ENCODE measurements around the gene NAA35. TPM values are rescaled to one million over a fixed set of nuclear protein-coding genes. Genes with fewer than 3 reads are reported as not detected.

Gene NAA35
- total RNA-seq, result 17.9 TPM
- long read RNA-seq, partial matches to known transcripts, result 0 of 27 reads
- long read RNA-seq, other reads (novel, unspliced or antisense), result 25 of 27 reads

GRCh38 chr9:85940832-85941621 lies at the start of gene NAA35:
TSS of gene NAA35 (plus strand) at chr9:85941146. CDS start at chr9:85942160, 1,014 bp downstream.
- peak; percentile 98 for DNase-seq
- peaks cover 46% of the 10 kb centered on the region for H3K4me1 ChIP-seq
- H3K36me3 ChIP-seq, result peaks cover 26% of the 10 kb centered on the region
- H3K4me3 ChIP-seq, result peak within 1 kb of the TSS; percentile 82
- TF ChIP-seq CTCF (IDR thresholded peaks at IDR 0.05; ENCODE audit: borderline replicate concordance), result no peak
- H3K27me3 ChIP-seq (ENCODE audit: low read depth), result no peaks in the 10 kb centered on the region
- H3K27ac ChIP-seq (replicated peaks), result peak within 1 kb of the TSS; percentile 94
- no peaks in the 10 kb centered on the region for H3K9me3 ChIP-seq (replicated peaks)
- intact Hi-C loops (cut with micrococcal nuclease), result no loop called here

- Histone ChIP-seq H3K36me3 (peaks cover 10% of the 10 kb centered on the region), H3K27me3 (ENCODE audit: low read depth) (no peaks in the 10 kb centered on the region), H3K27ac (replicated peaks) (no peak overlapping the region), H3K9me3 (replicated peaks) (no peaks in the 10 kb centered on the region), H3K4me3 (no peak overlapping the region), H3K4me1 (no peaks in the 10 kb centered on the region)
- intact Hi-C loops (cut with micrococcal nuclease), result no loop called here
- no peak for TF ChIP-seq CTCF (IDR thresholded peaks at IDR 0.05; ENCODE audit: borderline replicate concordance)
- DNase-seq, result no peak
These were observed 48.5 kb upstream of the NAA35 start for GRCh38 chr9:85892401-85892800.

- H3K9me3 ChIP-seq (replicated peaks), result no peaks in the 10 kb centered on the region
- intact Hi-C loops (cut with micrococcal nuclease), result no loop called here
- DNase-seq, result no peak
- peaks cover 10% of the 10 kb centered on the region for H3K36me3 ChIP-seq
- H3K27me3 ChIP-seq (ENCODE audit: low read depth), result no peaks in the 10 kb centered on the region
- H3K27ac ChIP-seq (replicated peaks), result no peak overlapping the region
- no peaks in the 10 kb centered on the region for H3K4me1 ChIP-seq
- TF ChIP-seq CTCF (IDR thresholded peaks at IDR 0.05; ENCODE audit: borderline replicate concordance), result no peak
- H3K4me3 ChIP-seq, result no peak overlapping the region
These were observed 45.3 kb upstream of the NAA35 start for GRCh38 chr9:85895685-85896084.

- Histone ChIP-seq H3K36me3 (peaks cover 10% of the 10 kb centered on the region), H3K27ac (replicated peaks) (no peak overlapping the region), H3K9me3 (replicated peaks) (no peaks in the 10 kb centered on the region), H3K27me3 (ENCODE audit: low read depth) (no peaks in the 10 kb centered on the region), H3K4me3 (no peak overlapping the region), H3K4me1 (no peaks in the 10 kb centered on the region)
- TF ChIP-seq CTCF (IDR thresholded peaks at IDR 0.05; ENCODE audit: borderline replicate concordance), result no peak
- no peak for DNase-seq
- intact Hi-C loops (cut with micrococcal nuclease), result no loop called here
These were observed 43.1 kb upstream of the NAA35 start for GRCh38 chr9:85897848-85898247.

- no peak for TF ChIP-seq CTCF (IDR thresholded peaks at IDR 0.05; ENCODE audit: borderline replicate concordance)
- intact Hi-C loops (cut with micrococcal nuclease), result no loop called here
- H3K27ac ChIP-seq (replicated peaks), result no peak overlapping the region
These were observed 42.6 kb upstream of the NAA35 start for GRCh38 chr9:85898332-85898731.

More at GRCh38 chr9:85898332-85898731, 42.6 kb upstream of the NAA35 start:
- no peak for DNase-seq
- Histone ChIP-seq H3K9me3 (replicated peaks) (no peaks in the 10 kb centered on the region), H3K4me3 (no peak overlapping the region), H3K4me1 (no peaks in the 10 kb centered on the region), H3K27me3 (ENCODE audit: low read depth) (no peaks in the 10 kb centered on the region), H3K36me3 (peaks cover 10% of the 10 kb centered on the region)

All from left ventricle myocardium inferior (tissue), 1 donor.